SK-N-MC (cell line): ENCODE data around the gene TGFB2.

Source experiments
- EZH2 ChIP-seq: fragments of 200-600 bp; sonication (generic); IDR thresholded peaks from one replicate; pipeline ENCODE4 v1.6.1; 2017; ENCODE audit warnings: antibody characterized with exemption
- POLR2AphosphoS5 ChIP-seq: IDR thresholded peaks from 2 replicates; pipeline ENCODE4 v1.6.1; 2012; ENCODE audit warnings: mild to moderate bottlenecking, low read depth, low read length, borderline replicate concordance

- no peak for TF ChIP-seq EZH2
- no peak for TF ChIP-seq POLR2AphosphoS5
Measured at GRCh38 chr1:218304281-218305039, 40.7 kb upstream of the TGFB2 start.
